ENCODE measurements around the gene MCC.

- TF ChIP-seq POLR2A (IDR thresholded peaks at IDR 0.05) (no peak), CTCF (IDR thresholded peaks at IDR 0.05) (no peak)
Observed at GRCh38 chr5:113317636-113318035, 170.6 kb downstream of the MCC start.

All from uterus (tissue), 2 donors.